ENCODE data around the gene HCN2. TPM values are rescaled to one million over a fixed set of nuclear protein-coding genes. Genes with fewer than 3 reads are reported as not detected.

The HCN2 gene
- total and polyA plus RNA-seq, 2 of the 13 experiments (the other 11 are each of a cell fraction or from before 2014, with no cell fraction given), result 0.01 TPM; not detected in 1

DNA sequence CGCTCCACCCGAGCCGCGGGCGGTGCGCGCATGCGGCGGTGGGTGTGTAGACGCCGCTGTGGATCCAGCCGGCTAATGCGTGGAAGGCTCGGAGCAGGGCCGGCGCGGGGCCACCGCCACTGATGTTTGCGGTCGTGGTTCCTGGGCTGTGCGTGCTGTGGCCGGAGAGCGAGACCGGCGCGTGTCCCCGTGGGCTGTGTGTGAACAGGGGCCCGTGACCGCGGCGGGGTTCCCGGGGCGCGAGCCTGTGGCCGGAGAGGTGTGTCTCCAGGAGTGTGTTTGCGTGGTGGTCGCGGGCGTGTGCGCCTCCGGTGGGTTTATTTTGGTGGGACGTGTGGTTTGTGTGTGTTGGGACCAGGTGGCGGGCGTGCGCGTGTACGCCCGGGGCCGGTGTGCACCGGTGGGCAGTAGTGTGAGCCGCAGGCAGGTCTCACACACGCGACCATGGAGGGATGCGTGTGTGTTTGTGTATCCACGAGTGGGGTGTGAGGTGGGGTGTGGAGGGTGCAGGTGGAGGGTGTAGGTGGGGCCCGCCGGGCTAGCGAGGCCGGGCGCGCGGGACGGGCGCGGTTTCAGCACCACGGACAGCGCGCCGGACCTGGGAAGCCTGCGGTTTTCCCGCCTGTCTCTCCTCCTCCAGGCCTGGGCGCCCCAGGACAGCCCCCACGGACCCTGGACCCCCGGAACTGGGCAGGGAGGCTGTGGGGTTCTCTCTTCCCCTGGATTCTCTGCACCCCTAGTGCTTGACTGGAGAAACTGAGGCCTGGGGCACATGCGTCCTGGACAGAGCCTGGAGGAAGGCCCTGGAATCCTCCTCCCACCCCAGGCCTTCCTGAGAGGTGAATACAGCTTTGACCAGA is 1.6 kb downstream of the HCN2 start:
- H4K20me1 ChIP-seq (ENCODE audit: insufficient read depth, low read length), result peaks cover 26% of the 10 kb centered on the region; the same call in 1 of the 2 replicates
- intact Hi-C loops (cut with micrococcal nuclease; ENCODE audit: unreplicated experiment), result no loop called here
- H3K9me3 ChIP-seq (ENCODE audit: low read length), result no peaks in the 10 kb centered on the region
- H3K27ac ChIP-seq (ENCODE audit: extremely low read length, insufficient read depth, low read length), result no peak overlapping the region
- H3K4me3 ChIP-seq (replicated peaks in 1 of 3; ENCODE audit: insufficient read depth in 1 of 3, low read depth in 2 of 3, low read length in 3 of 3), result no peak overlapping the region
- DNase-seq (ENCODE audit: low spot score) (no peak), ATAC-seq (peak; percentile 5; the same call in 2 of the 3 replicates), FAIRE-seq (no peak)
- H3K9ac ChIP-seq (ENCODE audit: insufficient read depth, low read depth, low read length), result no peak overlapping the region
- H3K36me3 ChIP-seq (replicated peaks in 1 of 2; ENCODE audit: control insufficient read depth in 1 of 2, insufficient read depth in 2 of 2, low read length in 2 of 2), result no peaks in the 10 kb centered on the region
- POLR2A ChIA-PET, result no interaction called here
- H3K4me1 ChIP-seq (ENCODE audit: insufficient read depth, low read length), result peaks cover 26% of the 10 kb centered on the region
- H3K4me2 ChIP-seq (ENCODE audit: low read depth, low read length), result no peak overlapping the region
- H2AFZ ChIP-seq (ENCODE audit: low read length), result no peak overlapping the region
- WGBS (ENCODE audit: low lambda C conversion rate), result 56% methylated on average over 57 of the region's 75 CpGs
- CTCF ChIA-PET (ENCODE audit: low intra/inter-chr PET ratio, low total read pairs), result no interaction called here
- in situ Hi-C loops (cut with HindIII; ENCODE audit: extremely low pct_ligation_motif_present, low pct_unique_long_range_greater_than_20kb), result no loop called here
- H3K79me2 ChIP-seq (ENCODE audit: insufficient read depth, low read length), result no peaks in the 10 kb centered on the region
- BruUV-seq (replicated peaks), result no TSS peak
- peaks cover 11 to 75% of the 10 kb centered on the region in 2 experiments for H3K27me3 ChIP-seq (ENCODE audit: control insufficient read depth in 1 of 2, insufficient read depth in 2 of 2, low read length in 2 of 2)
- TF ChIP-seq ZNF333 (CRISPR knock-in tag; IDR thresholded peaks at IDR 0.05; ENCODE audit: borderline replicate concordance) (0 out of 2 replicates have a peak, but pooled peaks have one; percentile 73), SUZ12 (IDR thresholded peaks at IDR 0.05; ENCODE audit: low read depth, low read length) (no peak), ETV5 (CRISPR knock-in tag; IDR thresholded peaks at IDR 0.05; ENCODE audit: borderline replicate concordance) (no peak; the same call in 1 of the 2 replicates), KAT8 (CRISPR knock-in tag; IDR thresholded peaks at IDR 0.05) (0 out of 2 replicates have a peak, but pooled peaks have one; percentile 37), CCAR2 (optimal IDR thresholded peaks at IDR 0.05; ENCODE audit: low read depth, low read length) (no peak), ZNF720 (CRISPR knock-in tag; IDR thresholded peaks at IDR 0.05) (no peak), FOXP4 (CRISPR knock-in tag; IDR thresholded peaks at IDR 0.05) (0 out of 2 replicates have a peak, but pooled peaks have one; percentile 13), ZNF230 (CRISPR knock-in tag; IDR thresholded peaks at IDR 0.05) (peak; percentile 42; the same call in 1 of the 2 replicates), ZNF639 (CRISPR knock-in tag; conservative IDR thresholded peaks at IDR 0.05) (no peak)
- TF ChIP-seq, protein P1, sequence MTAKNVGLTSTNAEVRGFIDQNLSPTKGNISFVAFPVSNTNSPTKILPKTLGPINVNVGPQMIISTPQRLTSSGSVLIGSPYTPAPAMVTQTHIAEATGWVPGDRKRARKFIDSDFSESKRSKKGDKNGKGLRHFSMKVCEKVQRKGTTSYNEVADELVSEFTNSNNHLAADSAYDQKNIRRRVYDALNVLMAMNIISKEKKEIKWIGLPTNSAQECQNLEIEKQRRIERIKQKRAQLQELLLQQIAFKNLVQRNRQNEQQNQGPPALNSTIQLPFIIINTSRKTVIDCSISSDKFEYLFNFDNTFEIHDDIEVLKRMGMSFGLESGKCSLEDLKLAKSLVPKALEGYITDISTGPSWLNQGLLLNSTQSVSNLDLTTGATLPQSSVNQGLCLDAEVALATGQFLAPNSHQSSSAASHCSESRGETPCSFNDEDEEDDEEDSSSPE (CRISPR knock-in tag; IDR thresholded peaks at IDR 0.05), result peak; percentile 67; the same call in 1 of the 2 replicates
- TF ChIP-seq, protein P2, sequence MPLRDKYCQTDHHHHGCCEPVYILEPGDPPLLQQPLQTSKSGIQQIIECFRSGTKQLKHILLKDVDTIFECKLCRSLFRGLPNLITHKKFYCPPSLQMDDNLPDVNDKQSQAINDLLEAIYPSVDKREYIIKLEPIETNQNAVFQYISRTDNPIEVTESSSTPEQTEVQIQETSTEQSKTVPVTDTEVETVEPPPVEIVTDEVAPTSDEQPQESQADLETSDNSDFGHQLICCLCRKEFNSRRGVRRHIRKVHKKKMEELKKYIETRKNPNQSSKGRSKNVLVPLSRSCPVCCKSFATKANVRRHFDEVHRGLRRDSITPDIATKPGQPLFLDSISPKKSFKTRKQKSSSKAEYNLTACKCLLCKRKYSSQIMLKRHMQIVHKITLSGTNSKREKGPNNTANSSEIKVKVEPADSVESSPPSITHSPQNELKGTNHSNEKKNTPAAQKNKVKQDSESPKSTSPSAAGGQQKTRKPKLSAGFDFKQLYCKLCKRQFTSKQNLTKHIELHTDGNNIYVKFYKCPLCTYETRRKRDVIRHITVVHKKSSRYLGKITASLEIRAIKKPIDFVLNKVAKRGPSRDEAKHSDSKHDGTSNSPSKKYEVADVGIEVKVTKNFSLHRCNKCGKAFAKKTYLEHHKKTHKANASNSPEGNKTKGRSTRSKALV (CRISPR knock-in tag; IDR thresholded peaks at IDR 0.05), result peak; percentile 88
- TF ChIP-seq, protein P3, sequence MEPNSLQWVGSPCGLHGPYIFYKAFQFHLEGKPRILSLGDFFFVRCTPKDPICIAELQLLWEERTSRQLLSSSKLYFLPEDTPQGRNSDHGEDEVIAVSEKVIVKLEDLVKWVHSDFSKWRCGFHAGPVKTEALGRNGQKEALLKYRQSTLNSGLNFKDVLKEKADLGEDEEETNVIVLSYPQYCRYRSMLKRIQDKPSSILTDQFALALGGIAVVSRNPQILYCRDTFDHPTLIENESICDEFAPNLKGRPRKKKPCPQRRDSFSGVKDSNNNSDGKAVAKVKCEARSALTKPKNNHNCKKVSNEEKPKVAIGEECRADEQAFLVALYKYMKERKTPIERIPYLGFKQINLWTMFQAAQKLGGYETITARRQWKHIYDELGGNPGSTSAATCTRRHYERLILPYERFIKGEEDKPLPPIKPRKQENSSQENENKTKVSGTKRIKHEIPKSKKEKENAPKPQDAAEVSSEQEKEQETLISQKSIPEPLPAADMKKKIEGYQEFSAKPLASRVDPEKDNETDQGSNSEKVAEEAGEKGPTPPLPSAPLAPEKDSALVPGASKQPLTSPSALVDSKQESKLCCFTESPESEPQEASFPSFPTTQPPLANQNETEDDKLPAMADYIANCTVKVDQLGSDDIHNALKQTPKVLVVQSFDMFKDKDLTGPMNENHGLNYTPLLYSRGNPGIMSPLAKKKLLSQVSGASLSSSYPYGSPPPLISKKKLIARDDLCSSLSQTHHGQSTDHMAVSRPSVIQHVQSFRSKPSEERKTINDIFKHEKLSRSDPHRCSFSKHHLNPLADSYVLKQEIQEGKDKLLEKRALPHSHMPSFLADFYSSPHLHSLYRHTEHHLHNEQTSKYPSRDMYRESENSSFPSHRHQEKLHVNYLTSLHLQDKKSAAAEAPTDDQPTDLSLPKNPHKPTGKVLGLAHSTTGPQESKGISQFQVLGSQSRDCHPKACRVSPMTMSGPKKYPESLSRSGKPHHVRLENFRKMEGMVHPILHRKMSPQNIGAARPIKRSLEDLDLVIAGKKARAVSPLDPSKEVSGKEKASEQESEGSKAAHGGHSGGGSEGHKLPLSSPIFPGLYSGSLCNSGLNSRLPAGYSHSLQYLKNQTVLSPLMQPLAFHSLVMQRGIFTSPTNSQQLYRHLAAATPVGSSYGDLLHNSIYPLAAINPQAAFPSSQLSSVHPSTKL (CRISPR knock-in tag; IDR thresholded peaks at IDR 0.05), result peak; percentile 40; the same call in 1 of the 2 replicates

All from HepG2 (cell line).